ENCODE measurements around the gene S100A2.
"Not testable (repeated sequence)": the region's sequence is repeated elsewhere in the genome, so short reads cannot be mapped to it uniquely, and the experiment has no call there.

S100A2 gene

GRCh38 chr1:153526132-153526543 is 39.5 kb downstream of the S100A2 start:
- Histone ChIP-seq H4K20me1 (no peaks in the 10 kb centered on the region), H3K27me3 (no peaks in the 10 kb centered on the region), H3K36me3 (no peaks in the 10 kb centered on the region), H3K4me1 (no peaks in the 10 kb centered on the region), H3K9ac (no peak overlapping the region), H3K4me3 (no peak overlapping the region), H3K9me3 (no peaks in the 10 kb centered on the region), H3K4me2 (no peak overlapping the region), H3K27ac (no peak overlapping the region)
- TF ChIP-seq Cebpa-rat (IDR thresholded peaks at IDR 0.05): no peak

DNA sequence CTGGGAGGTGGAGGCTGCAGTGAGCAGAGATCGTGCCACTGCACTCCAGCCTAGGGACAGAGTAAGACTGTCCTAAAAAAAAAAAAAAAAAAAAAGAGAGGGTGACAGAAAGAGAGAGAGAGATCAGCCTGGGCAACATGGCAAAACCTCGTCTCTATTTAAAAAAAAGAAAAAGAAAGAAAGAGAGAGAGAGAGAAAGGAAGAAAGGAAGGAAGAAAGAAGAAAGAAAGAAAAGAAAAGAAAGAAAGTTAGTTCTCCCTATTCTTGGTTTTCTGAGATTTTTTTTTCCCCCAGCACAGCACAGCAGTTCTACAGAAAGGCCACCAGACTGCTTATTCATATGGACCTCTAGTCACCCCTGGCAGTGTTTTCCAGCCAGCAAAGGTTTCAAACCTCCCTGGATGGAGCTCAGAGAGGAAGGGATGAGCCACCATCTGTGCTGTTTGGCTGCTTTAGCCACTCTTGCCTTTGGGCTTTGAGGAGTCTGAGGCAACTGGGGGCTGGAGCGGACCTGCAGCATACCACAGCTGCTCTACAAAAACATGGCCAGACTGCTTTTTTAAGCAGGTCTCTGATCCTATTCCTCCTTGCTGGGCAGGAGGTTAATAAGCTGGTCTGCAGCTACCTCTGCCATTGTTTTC is 40.4 kb downstream of the S100A2 start:
- Histone ChIP-seq H3K27me3 (no peaks in the 10 kb centered on the region), H3K9ac (no peak overlapping the region), H3K4me2 (no peak overlapping the region), H3K9me3 (no peaks in the 10 kb centered on the region), H3K27ac (no peak overlapping the region), H3K4me3 (no peak overlapping the region), H3K36me3 (no peaks in the 10 kb centered on the region), H3K4me1 (no peaks in the 10 kb centered on the region), H4K20me1 (no peaks in the 10 kb centered on the region)
- no peak for TF ChIP-seq Cebpa-rat (IDR thresholded peaks at IDR 0.05)

GRCh38 chr1:153522353-153523048 is 43.1 kb downstream of the S100A2 start:
- H4K20me1 ChIP-seq, H3K4me3 ChIP-seq, H3K27me3 ChIP-seq, H3K9ac ChIP-seq, H3K9me3 ChIP-seq, H3K36me3 ChIP-seq, H3K4me2 ChIP-seq, H3K27ac ChIP-seq: not testable (repeated sequence)
- H3K4me1 ChIP-seq: peaks cover 13% of the 10 kb centered on the region

GRCh38 chr1:153521808-153522207 is 43.8 kb downstream of the S100A2 start:
- H3K9me3 ChIP-seq, H3K27ac ChIP-seq, H3K36me3 ChIP-seq, H3K9ac ChIP-seq, H3K4me2 ChIP-seq, H4K20me1 ChIP-seq, H3K4me3 ChIP-seq, H3K27me3 ChIP-seq: not testable (repeated sequence)
- peaks cover 13% of the 10 kb centered on the region for H3K4me1 ChIP-seq

- no peaks in the 10 kb centered on the region for H3K27me3 ChIP-seq
- no peak overlapping the region for H3K4me2 ChIP-seq
- no peak overlapping the region for H3K27ac ChIP-seq
- no peaks in the 10 kb centered on the region for H3K9me3 ChIP-seq
- H3K9ac ChIP-seq: no peak overlapping the region
- TF ChIP-seq Cebpa-rat (IDR thresholded peaks at IDR 0.05): no peak
- no peaks in the 10 kb centered on the region for H3K36me3 ChIP-seq
- H3K4me1 ChIP-seq: peaks cover 15% of the 10 kb centered on the region
- no peaks in the 10 kb centered on the region for H4K20me1 ChIP-seq
- H3K4me3 ChIP-seq: no peak overlapping the region
Observed at GRCh38 chr1:153520818-153521476, 44.7 kb downstream of the S100A2 start.

DNA sequence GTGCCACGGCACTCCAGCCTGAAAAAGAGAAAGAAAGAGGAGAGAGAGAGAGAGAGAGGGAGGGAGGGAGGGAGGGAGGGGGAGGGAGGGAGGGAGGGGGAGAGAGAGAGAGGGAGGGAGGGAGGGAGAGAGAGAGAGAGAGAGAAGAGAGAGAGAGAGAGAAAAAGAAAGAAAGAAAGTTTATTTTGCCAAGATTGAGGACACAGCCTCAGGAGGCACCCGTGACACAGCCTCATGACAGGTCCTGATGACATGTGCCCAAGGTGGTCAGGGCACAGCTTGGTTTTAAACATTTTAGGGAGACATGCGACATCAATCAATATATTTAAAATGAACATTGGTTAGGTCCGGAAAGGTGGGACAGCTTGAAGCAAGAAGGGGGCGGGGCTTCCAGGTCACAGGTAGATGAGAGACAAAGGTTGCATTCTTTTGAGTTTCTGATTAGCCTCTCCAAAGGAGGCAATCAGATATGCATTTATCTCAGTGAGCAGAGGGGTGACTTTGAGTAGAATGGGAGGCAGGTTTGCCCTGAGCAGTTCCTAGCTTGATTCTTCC is 45.4 kb downstream of the S100A2 start:
- H3K4me2 ChIP-seq, H3K9ac ChIP-seq, H3K9me3 ChIP-seq, H3K27me3 ChIP-seq, H3K27ac ChIP-seq, H3K36me3 ChIP-seq, H3K4me3 ChIP-seq, H4K20me1 ChIP-seq: not testable (repeated sequence)
- H3K4me1 ChIP-seq: peaks cover 23% of the 10 kb centered on the region

GRCh38 chr1:153519242-153519641 is 46.4 kb downstream of the S100A2 start:
- H3K27ac ChIP-seq: no peak overlapping the region
- TF ChIP-seq Cebpa-rat (IDR thresholded peaks at IDR 0.05): no peak
- no peak overlapping the region for H3K4me3 ChIP-seq
- no peak overlapping the region for H3K4me2 ChIP-seq
- no peaks in the 10 kb centered on the region for H4K20me1 ChIP-seq
- no peaks in the 10 kb centered on the region for H3K9me3 ChIP-seq
- no peaks in the 10 kb centered on the region for H3K36me3 ChIP-seq
- H3K4me1 ChIP-seq: peaks cover 27% of the 10 kb centered on the region
- no peaks in the 10 kb centered on the region for H3K27me3 ChIP-seq
- H3K9ac ChIP-seq: no peak overlapping the region

- Histone ChIP-seq H3K9ac (no peak overlapping the region), H3K4me1 (peaks cover 41% of the 10 kb centered on the region), H3K4me2 (peak overlapping the region; percentile 65), H3K4me3 (no peak overlapping the region), H3K9me3 (no peaks in the 10 kb centered on the region), H3K27ac (0 out of 2 replicates have a peak overlapping the region, but pooled peaks have one; percentile 34), H3K27me3 (no peaks in the 10 kb centered on the region), H4K20me1 (no peaks in the 10 kb centered on the region), H3K36me3 (no peaks in the 10 kb centered on the region)
- TF ChIP-seq Cebpa-rat (IDR thresholded peaks at IDR 0.05): no peak
Observed at GRCh38 chr1:153515504-153516394, 49.9 kb downstream of the S100A2 start.

GRCh38 chr1:153513666-153514065 is 52.0 kb downstream of the S100A2 start:
- Histone ChIP-seq H3K4me1 (peaks cover 49% of the 10 kb centered on the region), H3K4me2 (no peak overlapping the region)

More at GRCh38 chr1:153513666-153514065, 52.0 kb downstream of the S100A2 start:
- Histone ChIP-seq H3K9me3 (no peaks in the 10 kb centered on the region), H4K20me1 (no peaks in the 10 kb centered on the region), H3K9ac (no peak overlapping the region), H3K4me3 (no peak overlapping the region), H3K36me3 (no peaks in the 10 kb centered on the region), H3K27ac (no peak overlapping the region), H3K27me3 (no peaks in the 10 kb centered on the region)
- no peak for TF ChIP-seq Cebpa-rat (IDR thresholded peaks at IDR 0.05)
